HG02870 (cell line): ENCODE results near the gene HNRNPF.
"Not testable (repeated sequence)": the region's sequence is repeated elsewhere in the genome, so short reads cannot be mapped to it uniquely, and the experiment has no call there.

Experiments used
- ATAC-seq: cut with Tn5 transposase; IDR thresholded peaks from one replicate; pipeline ENCODE4 v1.9.1; 2021; ENCODE audit warnings: mild to moderate bottlenecking, moderate library complexity; ENCODE audit not compliant: unreplicated experiment

The HNRNPF gene

GRCh38 chr10:43351301-43351700 lies 57.7 kb downstream of the HNRNPF start:
- ATAC-seq, result no peak

GRCh38 chr10:43350686-43351085 lies 58.3 kb downstream of the HNRNPF start:
- ATAC-seq, result no peak

- no peak for ATAC-seq
These were observed 58.8 kb downstream of the HNRNPF start for GRCh38 chr10:43350156-43350555.

- ATAC-seq, result peak; percentile 99
These were observed 60.3 kb downstream of the HNRNPF start for GRCh38 chr10:43348511-43349312.

- no peak for ATAC-seq
These were observed 61.0 kb downstream of the HNRNPF start for GRCh38 chr10:43347997-43348396.

- ATAC-seq, result no peak
These were observed 64.9 kb downstream of the HNRNPF start for GRCh38 chr10:43344051-43344450.

- no peak for ATAC-seq
These were observed 65.9 kb downstream of the HNRNPF start for GRCh38 chr10:43343126-43343525.

GRCh38 chr10:43342279-43343125 lies 66.5 kb downstream of the HNRNPF start:
- no peak for ATAC-seq

GRCh38 chr10:43341450-43341849 lies 67.5 kb downstream of the HNRNPF start:
- no peak for ATAC-seq

GRCh38 chr10:43340619-43341018 lies 68.4 kb downstream of the HNRNPF start:
- ATAC-seq, result no peak

GRCh38 chr10:43340101-43340500 lies 68.9 kb downstream of the HNRNPF start:
- ATAC-seq, result no peak

- no peak for ATAC-seq
These were observed 69.8 kb downstream of the HNRNPF start for GRCh38 chr10:43339136-43339535.

- ATAC-seq, result no peak
These were observed 70.9 kb downstream of the HNRNPF start for GRCh38 chr10:43338117-43338516.

GRCh38 chr10:43337536-43337935 lies 71.5 kb downstream of the HNRNPF start:
- not testable (repeated sequence) for ATAC-seq

GRCh38 chr10:43336641-43337318 lies 72.2 kb downstream of the HNRNPF start:
- no peak for ATAC-seq

- no peak for ATAC-seq
These were observed 72.9 kb downstream of the HNRNPF start for GRCh38 chr10:43336061-43336460.
